ENCODE results near the gene CNR2.
"Not testable (repeated sequence)": the region's sequence is repeated elsewhere in the genome, so short reads cannot be mapped to it uniquely, and the experiment has no call there.

Gene CNR2

DNA sequence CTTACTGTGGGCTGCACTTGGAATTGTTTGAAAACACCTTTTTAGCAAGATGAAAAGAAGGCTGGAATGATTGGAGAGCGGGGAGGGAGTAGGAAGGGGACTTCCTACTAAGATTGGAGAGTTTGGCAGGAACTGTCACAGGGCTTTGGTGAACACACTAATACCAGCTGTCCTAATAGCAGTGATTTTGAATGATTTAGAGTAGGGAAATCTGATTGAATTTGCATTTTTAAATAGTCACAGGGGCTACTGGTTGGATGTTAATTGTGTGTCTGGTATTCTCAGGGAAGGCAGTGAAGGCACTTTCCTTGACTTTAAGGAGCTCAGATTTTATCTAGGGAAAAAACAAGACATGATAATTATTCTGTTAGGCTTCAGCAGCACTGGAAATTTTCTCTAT is 85.4 kb downstream of the CNR2 start:
- no peak for DNase-seq

DNA sequence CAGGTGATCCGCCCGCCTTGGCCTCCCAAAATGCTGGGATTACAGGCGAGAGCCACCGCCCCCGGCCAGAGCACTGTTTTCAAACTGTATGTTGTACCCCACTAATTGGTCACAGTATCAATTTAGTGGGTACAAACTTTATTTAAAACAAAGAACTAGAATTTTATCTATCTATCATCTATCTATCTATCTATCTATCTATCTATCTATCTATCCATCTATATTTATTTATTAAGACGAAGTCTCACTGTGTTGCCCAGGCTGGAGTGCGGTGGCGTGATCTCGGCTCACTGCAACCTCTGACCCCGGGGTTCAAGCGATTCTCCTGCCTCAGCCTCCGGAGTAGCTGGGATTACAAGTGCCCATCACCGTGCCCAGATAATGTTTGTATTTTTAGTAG is 86.6 kb downstream of the CNR2 start:
- not testable (repeated sequence) for DNase-seq

GRCh38 chr1:23825762-23826522 is 87.2 kb downstream of the CNR2 start:
- DNase-seq, result no peak

DNA sequence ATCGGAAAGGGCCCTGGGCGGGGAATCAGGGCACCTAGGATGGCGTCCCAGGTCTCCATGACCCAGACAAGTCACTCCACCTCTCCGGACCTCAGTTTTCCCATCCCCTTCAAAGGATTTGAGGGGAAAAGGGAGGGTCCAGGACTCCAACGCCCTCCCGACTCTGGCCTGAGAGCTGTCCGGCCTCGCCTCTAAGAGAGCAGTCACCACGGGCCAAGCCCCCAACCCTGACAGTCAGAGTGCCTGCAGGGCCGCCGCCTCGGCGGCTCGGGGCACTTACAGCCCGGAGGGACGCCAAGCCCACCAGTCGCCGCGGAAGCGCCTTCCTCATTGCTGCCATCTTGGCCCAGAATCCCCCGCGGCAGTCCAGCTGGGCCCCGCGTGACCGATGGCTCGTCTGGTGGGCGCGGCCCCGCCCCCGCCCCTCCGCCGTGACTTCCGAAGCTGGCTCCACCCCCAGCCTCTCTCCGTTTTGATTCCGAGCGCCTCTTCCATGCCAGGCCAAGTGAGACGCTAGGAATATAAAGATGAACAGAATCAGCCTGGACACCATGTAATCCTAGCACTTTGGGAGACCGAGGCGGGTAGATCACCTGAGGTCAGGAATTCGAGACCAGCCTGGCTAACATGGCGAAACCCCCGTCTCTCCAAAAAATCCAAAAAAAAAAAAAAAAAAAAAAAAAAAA is 87.9 kb downstream of the CNR2 start, which contains the start of gene HMGCL:
HMGCL (minus strand) TSS at position 354 of the 686 bp plus-strand sequence; CDS start at position 340, 14 bp downstream.
- DNase-seq, result peak; percentile 90

GRCh38 chr1:23824711-23825075 is 88.5 kb downstream of the CNR2 start:
- DNase-seq, result no peak

DNA sequence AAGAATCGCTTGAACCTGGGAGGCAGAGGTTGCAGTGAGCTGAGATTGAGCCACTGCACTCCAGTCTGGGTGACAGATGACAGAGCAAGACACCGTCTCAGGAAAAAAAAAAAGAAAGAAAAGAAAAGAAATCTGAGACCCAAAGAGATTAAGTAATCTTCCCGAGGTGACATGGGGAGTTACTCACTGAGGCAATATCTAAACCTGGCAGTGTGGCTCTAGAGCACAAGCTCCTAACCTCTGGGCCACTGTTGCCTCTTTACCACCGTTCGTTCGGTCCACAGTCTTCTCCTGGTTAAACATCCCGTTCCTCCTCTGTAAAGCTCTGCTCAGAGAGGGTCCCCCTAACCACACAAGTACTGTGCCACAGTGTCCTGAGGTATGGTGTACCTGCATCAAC is 89.4 kb downstream of the CNR2 start:
- DNase-seq, result no peak

Measured in NCI-H1105 (cell line).